ENCODE measurements around the gene STRN4.
"Not testable (repeated sequence)": the region's sequence is repeated elsewhere in the genome, so short reads cannot be mapped to it uniquely, and the experiment has no call there.

The STRN4 gene, protein sequence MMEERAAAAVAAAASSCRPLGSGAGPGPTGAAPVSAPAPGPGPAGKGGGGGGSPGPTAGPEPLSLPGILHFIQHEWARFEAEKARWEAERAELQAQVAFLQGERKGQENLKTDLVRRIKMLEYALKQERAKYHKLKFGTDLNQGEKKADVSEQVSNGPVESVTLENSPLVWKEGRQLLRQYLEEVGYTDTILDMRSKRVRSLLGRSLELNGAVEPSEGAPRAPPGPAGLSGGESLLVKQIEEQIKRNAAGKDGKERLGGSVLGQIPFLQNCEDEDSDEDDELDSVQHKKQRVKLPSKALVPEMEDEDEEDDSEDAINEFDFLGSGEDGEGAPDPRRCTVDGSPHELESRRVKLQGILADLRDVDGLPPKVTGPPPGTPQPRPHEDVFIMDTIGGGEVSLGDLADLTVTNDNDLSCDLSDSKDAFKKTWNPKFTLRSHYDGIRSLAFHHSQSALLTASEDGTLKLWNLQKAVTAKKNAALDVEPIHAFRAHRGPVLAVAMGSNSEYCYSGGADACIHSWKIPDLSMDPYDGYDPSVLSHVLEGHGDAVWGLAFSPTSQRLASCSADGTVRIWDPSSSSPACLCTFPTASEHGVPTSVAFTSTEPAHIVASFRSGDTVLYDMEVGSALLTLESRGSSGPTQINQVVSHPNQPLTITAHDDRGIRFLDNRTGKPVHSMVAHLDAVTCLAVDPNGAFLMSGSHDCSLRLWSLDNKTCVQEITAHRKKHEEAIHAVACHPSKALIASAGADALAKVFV

DNA sequence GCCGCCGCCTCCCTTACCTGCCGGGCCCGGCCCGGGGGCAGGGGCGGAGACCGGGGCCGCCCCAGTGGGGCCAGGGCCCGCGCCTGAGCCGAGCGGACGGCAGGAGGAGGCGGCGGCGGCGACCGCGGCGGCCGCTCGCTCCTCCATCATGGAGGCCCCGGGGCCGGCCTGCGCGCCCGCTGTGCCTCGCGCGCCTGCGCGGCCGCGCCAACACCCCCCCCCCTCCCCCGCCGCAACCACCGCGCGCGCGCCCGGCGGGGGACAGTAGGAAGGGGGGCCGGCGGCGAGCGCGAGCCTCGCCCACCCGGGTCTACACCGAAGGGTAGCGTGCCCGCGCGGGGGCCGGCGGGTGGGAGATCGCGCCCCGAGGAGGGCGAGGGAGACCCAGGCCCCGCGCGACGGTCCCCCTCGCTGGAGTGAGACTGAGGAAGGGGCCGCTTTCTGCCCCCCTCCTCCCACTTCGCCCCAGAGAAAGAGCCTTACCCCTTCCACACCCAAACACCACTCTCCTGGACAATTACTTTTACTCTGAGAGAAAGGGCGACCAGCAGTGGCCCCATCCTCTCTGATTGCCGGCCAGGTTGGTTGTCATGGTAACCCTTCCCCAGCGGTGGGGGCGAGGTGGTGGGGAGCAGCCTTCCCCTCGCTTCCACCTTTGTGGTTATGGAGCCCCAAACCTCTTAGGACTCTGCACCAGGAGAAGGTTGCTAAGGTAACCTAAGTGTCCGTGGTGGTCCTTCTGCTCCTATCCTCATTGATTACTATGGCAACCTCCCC, at the start of gene STRN4:
Gene STRN4 (minus strand): TSS at position 170 of the 777 bp plus-strand sequence. CDS start 20 bp downstream, at position 150.
- DNase-seq (ENCODE audit: low spot score) = no peak

DNA sequence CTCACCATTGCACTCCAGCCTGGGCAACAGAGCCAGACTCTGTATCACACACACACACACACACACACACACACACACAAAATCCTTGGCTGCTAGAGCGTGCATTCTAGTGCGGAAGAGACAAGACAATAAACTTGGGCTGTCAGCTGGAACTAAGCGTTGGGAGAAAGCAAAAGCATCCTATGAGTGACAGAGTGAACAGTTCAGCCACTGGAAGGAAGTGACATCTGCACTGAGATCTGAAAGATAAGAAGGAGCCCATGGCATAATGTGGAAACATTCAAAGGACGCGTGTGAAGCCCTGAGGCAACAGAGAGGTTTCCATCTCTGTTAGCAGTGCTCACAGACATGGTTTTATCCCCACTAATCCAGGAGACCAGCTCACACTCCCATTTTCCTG, 45.7 kb upstream of the STRN4 start:
- no peak for DNase-seq (ENCODE audit: low spot score)

DNA sequence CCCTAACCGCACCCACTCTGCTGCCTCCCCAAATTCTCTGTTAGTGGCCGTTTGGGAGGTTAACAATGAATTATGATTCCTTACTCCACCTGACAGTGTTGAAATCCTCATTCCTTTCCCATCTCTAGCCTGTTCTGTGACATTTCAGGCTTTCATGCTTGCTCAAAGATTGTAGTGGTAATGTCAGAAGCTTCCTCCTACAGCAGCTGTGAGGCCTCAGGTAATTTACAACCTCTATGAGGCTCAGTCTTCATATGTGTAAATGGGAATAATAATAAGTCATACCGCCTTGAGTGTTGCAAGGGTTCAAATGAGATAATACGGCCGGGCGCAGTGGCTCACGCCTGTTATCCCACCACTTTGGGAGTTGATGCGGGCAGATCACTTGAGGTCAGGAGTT, 43.1 kb upstream of the STRN4 start:
- no peak for DNase-seq (ENCODE audit: low spot score)

DNA sequence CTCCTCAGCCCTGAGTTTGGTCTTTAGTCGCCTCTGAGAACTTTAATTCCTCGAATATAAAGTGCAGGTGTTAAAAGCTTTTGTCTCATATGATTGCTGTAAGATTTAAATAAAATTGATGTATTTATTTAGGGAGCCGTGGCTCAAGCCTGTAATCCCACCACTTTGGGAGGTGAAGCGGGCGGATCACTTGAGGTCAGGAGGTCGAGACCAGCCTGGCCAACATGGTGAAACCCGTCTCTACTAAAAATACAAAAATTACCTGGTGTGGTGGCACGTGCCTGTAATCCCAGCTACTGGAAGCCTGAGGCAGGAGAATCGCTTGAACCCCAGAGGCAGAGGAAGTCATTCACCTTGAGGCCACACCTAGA, 42.7 kb upstream of the STRN4 start:
- no peak for DNase-seq (ENCODE audit: low spot score)

DNA sequence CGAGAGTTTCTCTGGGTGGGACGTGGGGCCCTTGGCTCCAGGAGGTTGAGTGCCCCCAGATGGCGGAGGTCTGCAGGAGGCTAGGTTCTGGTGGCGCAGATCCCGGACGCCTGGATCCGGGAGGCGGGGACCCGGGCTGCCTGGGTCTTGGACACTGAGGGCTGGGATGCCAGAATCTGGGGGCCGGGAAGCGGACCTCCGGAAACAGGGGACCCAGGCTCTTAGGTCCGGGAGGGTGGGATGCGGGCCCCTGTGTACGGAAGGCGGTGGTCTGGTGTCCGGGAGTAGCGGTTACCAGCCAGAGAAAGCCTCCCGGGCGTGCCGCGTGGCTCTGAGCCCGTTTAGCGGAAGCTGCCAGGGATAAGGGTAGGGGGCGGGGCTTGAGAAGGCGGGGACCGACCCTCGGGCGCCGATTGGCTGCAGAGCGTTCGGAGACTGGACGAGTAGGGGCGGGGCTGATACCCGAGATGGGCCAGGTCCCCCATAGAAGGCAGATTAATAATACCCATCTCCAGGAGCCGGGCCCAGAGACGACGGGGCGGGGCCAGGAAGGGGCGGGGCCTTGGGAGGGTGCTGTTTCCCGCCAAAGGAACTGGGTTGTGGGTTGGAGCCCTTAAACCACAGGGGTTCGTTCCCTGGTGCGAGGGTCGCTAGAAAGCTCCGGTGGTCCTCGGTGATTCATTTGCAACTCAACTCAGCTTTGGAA, 42.2 kb upstream of the STRN4 start, which contains the start of gene SLC1A5:
Gene SLC1A5 (minus strand): TSS at position 333 of the 706 bp plus-strand sequence. CDS start 629 bp downstream, outside the sequence.
- DNase-seq (ENCODE audit: low spot score) = peak; percentile 68

DNA sequence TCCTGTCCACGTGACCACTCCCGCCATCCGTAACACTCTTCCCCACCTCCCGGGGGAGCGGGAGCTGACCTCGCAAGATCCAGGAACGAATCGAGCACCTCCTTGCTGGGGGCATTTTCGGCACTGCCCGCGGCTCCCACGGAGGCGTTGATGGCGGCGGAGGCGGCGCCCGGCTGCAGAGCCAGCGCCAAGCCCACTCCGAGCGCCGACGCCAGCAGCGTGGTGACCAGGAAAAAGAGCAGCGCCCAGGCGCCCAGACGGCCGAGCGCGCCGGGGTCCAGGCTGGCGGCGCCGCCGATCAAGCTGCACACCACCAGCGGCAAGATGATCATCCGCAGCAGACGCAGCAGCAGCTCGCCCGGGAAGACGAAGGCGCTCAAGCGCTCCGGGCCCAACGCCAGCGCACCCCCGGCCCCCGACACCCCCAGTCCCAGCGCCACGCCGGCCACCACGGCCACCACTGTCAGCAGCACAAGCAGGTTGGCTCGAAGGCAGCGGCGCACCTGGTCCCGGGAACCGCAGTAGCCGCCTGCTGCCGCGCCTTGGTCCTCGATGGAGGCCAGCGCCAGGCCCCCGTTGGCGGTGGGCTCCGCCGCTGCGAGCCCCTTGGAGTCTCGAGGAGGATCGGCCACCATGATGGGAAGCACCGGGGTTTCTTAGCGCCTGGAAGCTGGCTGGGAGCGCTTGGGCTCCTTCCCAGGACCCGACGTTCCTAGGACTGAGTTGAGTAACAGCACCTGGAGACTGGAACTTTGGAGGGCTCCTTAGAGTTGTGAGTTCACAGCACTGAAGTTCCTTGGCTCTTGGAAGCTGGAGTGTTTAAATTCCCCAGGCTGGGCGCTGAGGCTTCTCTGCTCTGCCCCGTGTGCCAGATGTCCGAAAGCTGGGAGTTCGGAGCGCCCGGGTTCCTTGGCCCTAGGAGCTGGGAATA, 41.3 kb upstream of the STRN4 start:
- no peak for DNase-seq (ENCODE audit: low spot score)

DNA sequence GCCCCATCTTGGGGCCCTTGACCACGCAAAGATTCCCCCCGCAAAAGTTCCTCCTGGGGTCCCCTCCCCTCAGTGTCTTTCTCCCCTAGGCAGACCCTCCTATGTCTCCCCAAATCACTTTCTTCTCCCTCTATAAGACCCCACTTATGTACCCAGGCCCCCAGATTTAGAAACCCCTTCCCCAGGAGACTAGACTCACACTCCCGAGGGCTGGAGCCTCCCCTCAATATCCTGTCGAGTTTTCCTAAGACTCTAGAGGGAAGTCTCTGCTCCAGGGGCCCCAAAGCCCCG, 40.7 kb upstream of the STRN4 start:
- no peak for DNase-seq (ENCODE audit: low spot score)

DNA sequence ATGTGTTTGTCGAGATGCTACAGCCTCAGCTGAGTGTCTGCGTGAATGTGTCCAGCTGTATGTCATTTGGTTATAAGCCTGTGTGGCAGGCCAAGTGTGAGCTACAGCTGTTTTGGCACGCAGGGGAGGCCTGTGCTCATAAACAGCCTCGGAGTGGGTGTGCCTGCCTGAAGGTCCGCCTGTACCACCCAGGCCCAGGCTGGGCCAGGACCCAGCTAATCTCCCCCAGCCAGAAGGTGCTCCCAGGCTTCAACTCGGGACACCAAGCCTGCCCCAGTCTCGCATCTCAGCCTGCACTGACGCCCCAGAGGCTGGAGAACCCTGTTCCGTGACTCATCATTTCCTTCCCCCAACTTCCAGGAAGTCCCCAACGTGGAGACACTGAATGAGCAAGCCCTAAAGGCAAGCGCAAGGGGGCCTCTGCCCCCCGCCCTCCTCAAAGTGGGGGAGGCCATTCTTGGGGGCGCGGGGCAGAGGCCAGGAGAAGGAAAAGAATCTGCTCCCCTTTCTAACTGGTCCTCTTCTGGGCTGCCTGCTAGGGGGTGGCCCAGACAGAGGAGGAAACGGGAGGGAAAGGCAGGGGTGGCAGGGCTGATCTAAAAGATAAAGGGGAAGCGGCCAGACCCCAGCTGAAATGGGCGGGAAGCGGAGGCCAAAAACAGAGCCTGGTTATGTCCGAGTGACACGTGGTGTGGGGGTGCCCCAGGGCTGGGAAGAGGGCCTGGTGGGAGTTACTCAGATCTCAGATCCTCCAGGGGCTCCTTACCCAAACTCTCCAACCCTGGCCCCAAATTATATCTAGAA, 40.2 kb upstream of the STRN4 start:
- peak; percentile 68 for DNase-seq (ENCODE audit: low spot score)

DNA sequence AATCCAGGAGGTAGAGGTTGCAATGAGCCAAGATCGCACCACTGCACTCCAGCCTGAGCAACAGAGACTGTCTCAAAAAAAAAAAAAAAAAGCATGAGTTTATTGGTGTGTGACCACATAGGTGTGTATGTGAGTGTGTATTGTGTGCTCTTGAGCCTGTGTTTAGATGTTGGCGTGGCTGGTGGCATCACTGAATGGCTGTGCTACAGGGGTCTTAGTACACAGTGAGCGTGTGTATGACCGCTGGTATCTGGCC, 39.7 kb upstream of the STRN4 start:
- DNase-seq (ENCODE audit: low spot score) = no peak

DNA sequence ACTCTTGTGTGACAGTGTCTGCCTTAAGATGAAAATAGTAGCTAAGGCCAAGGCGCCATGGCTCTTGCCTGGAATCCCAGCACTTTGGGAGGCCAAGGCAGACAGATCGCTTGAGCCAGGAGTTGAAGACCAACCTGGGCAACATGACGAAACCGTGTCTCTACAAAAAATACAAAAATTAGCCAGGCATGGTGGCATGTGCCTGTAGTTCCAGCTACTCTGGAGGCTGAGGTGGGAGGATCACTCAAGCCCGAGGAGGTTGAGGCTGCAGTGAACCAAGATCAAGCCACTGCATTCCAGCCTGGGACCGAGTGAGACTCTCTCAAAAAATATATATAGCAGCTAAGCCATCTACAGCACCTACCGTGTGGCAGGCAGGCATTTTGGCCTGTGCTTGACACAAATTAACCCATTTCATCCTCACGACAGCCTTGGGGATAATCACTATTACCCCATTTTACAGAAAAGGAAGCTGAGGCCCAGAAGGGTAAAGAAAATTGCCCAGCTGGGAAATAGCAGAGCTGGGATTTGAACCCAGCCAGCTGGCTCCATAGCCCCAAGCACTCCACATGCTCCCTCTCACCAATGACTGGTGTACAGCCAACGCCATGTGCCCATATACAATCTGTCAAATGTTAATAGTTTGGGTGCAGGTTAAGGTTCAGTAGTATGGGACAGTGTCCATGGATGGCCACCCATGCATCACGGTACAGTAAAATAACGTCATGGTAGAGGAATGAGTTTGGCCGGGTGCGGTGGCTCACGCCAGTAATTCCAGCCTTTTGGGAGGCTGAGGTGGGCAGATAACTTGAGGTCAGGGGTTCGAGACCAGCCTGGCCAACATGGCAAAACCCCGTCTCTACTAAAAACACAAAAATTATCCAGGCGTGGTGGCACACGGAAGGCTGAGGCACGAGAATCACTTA, 39.1 kb upstream of the STRN4 start:
- no peak for DNase-seq (ENCODE audit: low spot score)

DNA sequence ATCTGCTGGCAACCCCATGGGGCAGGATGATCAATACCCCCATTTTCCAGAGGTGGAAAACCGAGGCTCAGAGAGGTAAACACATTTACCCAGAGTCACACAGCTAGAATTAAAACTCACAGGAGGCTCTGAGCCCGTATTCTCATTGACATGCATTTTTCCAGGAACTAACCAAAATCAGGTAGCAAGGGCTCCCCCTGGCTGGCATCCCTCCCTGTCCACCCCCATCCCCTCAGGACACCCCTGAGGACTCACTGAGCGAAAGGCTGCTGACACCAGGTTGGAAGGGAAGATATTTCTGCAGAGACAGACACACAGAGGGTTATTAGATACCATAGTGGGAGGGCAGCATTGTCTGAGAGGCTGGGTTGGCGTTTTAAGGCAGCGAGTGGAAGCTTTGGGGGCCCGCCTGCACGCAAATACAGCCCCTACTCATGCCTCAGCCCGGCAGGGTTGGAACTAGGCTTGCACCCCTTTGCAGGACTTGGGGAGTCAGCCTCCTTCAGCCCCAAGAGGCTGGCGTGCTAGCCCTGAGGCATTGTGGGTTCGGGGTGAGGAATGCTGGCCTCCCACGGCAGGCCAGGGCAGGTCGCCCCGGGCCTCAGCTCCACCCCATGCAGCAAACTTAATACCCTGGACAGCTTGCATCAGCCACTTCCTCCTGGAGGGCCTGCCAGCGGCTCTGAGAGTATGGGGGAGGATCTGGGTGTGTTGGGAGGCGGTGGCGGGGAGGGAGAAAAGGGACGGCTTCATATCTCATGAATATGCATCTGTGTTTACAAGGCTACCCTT, 38.2 kb upstream of the STRN4 start:
- no peak for DNase-seq (ENCODE audit: low spot score)

DNA sequence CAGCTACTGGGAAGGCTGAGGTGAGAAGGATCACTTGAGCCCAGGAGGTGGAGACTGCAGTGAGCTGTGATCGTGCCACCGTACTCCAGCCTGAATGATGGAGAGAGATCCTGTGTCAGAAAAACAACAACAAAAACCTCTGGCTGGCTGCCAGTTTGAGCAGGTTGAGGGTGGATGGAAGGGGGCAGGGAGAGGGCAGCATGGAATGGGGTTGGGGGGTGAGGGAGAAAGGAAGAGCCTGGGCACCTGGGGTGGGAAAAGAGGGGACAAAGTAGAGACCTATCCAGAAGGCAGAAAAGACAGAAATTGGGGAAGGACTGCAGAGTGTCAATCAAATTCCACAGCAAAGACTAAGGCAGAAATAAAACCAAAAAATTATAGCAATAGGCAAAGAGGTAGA, 37.4 kb upstream of the STRN4 start:
- no peak for DNase-seq (ENCODE audit: low spot score)

DNA sequence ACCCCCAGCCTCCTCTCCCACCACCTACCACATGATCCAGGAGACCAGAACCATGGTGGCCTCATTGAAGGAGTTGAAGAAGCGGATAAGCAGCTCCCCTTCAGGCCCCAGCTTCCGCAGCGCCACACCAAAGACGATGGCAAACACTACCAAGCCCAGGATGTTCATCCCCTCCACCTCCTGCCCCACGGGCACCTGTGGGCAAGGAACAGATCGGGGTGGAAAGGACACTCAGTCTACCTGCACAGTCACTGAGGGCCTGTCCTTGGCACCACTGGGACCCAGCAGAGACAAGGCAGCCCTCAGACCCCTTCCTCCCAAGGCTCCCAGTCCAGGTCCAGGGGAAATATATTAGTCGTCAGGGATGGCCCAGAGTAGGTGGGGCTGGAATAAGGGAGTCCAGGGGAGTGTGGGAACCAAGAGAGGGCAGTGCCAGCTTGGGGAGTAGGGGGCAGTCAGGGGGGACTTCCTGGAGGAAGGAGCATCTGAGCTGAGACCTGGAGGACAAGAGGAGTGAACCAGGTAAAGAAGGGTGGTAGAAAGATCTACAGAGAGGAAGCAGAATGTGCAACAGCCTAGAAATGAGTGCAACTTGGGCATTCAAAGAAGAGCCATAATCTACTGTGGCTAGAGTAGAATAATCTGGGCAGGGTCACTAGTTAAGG, 36.2 kb upstream of the STRN4 start:
- no peak for DNase-seq (ENCODE audit: low spot score)

DNA sequence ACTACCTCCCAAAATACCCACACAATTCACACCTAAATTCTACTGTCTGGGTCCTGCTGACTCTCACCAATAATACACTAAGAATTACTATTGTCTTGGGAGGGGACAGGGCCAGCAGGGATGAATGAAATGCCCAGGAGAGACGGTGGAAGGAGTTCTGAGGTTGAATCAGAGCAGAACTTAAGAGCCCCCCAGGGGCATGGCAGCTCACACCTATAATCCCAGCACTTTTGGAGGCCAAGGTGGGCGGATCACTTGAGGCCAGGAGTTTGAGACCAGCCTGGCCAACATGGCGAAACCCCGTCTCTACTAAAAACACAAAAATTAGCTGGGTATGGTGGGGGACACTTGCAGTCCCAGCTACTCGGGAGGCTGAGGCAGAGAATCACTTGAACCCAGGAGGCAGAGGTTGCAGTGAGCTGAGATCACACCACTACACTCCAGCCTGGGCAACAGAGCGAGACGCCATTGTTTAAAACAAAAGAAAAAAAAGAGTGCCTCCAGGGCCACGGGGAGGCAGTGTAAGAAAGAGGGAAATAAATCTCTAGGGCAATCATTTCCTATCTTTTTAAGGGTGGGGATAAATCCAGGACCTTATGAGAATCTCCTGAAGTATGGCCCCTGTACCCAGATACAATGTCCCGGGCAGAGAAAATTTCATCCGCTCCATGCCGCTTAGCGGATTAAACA, 31.9 kb upstream of the STRN4 start:
- not testable (repeated sequence) for DNase-seq (ENCODE audit: low spot score)

DNA sequence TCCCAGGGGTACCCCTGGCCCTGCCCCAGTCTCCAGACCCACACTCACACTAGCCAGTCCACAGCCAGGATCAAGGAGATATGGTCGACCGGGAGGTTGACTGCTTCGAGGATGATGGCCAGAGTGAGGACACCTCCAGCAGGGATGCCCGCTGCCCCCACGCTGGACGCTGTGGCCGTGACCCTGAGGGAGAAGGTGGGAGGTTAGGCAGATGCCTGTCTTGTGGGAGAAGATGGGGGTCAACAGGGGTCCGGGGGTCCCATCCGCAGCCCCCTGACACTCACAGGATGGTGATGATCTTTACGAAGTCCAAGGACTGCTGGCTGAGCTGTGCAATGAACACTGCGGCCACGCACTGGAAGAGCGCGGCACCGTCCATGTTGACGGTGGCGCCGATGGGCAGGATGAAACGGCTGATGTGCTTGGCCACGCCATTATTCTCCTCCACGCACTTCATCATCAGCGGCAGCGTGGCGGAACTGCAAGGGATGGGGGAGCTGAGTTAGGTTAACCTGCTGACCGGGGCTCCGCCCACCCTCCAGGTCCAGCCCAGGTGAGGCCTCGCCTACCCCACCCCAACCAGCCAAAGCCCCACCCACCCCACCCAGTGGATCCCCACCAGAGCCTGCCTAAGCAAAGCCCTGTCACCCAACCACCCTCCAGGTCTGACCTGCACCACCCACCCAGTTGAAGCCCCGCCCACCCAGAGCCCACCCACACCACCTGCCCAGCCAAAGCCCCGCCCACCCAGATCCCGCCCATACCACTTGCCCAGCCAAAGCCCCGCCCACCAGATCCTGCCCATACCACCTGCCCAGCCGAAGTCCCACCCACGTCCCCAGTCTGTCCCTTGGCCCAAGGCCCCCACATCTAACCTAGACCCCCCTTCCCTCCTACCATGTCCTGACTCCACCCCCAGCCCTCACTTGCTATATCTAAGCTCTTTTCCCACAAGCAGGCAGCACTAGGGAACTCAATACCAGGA, 31.0 kb upstream of the STRN4 start:
- no peak for DNase-seq (ENCODE audit: low spot score)

DNA sequence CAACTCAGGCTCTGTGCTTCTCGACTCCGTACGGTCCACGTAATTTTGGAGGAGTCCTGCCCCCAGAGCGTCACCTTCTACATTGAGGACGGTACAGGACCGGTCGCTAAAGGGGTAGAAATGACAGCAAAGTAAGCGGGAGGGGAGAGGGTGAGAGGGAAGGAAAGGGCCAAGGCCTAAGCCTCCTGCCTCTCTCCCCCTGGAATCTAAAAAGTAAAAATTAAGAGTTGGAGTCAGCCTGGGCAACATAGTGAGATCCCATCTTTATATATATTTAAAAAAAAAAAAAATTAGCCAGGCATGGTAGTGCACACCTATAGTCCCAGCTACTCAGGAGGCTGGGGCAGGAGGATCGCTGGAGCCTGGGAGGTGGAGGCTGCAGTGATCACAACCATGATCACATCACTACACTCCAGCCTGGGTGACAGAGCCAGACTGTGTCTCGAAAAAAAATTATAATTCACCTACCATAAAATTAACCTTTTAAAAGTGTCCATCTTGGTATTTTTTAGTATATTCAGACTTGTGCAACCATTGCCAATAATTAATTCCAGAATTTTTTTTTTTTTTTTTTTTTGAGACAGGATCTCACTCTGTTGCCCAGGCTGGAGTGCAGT, 29.5 kb upstream of the STRN4 start:
- DNase-seq (ENCODE audit: low spot score) = no peak
